ENCODE results near the gene IFIT2. TPM values are rescaled to one million over a fixed set of nuclear protein-coding genes. Genes with fewer than 3 reads are reported as not detected.
A peak's percentile ranks its signal among the peaks of the same experiment; 100 is the strongest.

The IFIT2 gene
- total RNA-seq, 3 donors from 2014 or later (not counting 1 experiment from before 2014, with no cell fraction given) = 21.8 to 103 (median 34.9) TPM

GRCh38 chr10:89294721-89295239, 7.1 kb upstream of the IFIT2 start:
- DNase-seq (no peak), ATAC-seq (no peak)
- no peak overlapping the region for H3K27ac Mint-ChIP-seq
- no peak overlapping the region for H3K27ac ChIP-seq (ENCODE audit: low read length)
- no peaks in the 10 kb centered on the region for H3K9me3 ChIP-seq (ENCODE audit: control insufficient read depth, insufficient read depth, low read length)
- H3K36me3 Mint-ChIP-seq = no peaks in the 10 kb centered on the region
- TF ChIP-seq CTCF (IDR thresholded peaks at IDR 0.05) = no peak
- H3K4me1 Mint-ChIP-seq = peaks cover 22 to 25% of the 10 kb centered on the region in 2 donors
- peaks cover 15% of the 10 kb centered on the region for H3K4me1 ChIP-seq (ENCODE audit: control insufficient read depth, insufficient read depth, low read length)
- H3K4me3 Mint-ChIP-seq = no peak overlapping the region
- 88% methylated on average over 3 of the region's 3 CpGs for WGBS (ENCODE audit: insufficient coverage)
- peaks cover 0 to 2% of the 10 kb centered on the region in 2 donors for H3K27me3 Mint-ChIP-seq (ENCODE audit: low read depth in 2 of 2)
- H3K36me3 ChIP-seq (ENCODE audit: control insufficient read depth, insufficient read depth, low read length) = no peaks in the 10 kb centered on the region
- no peaks in the 10 kb centered on the region for H3K27me3 ChIP-seq (ENCODE audit: control insufficient read depth, insufficient read depth, low read length)
- peaks cover 0 to 4% of the 10 kb centered on the region in 2 donors for H3K9me3 Mint-ChIP-seq
- intact Hi-C loops (cut with micrococcal nuclease) = no loop called here
- no peak overlapping the region for H3K4me3 ChIP-seq (ENCODE audit: low read length)

- DNase-seq (no peak), ATAC-seq (peak; percentile 46 to 73 (median 53))
- TF ChIP-seq CTCF (IDR thresholded peaks at IDR 0.05) = no peak
- peaks cover 16% of the 10 kb centered on the region for H3K4me1 ChIP-seq (ENCODE audit: control insufficient read depth, insufficient read depth, low read length)
- no peaks in the 10 kb centered on the region for H3K9me3 ChIP-seq (ENCODE audit: control insufficient read depth, insufficient read depth, low read length)
- H3K4me1 Mint-ChIP-seq = peaks cover 22 to 25% of the 10 kb centered on the region in 2 donors
- no peaks in the 10 kb centered on the region for H3K36me3 ChIP-seq (ENCODE audit: control insufficient read depth, insufficient read depth, low read length)
- no peaks in the 10 kb centered on the region for H3K36me3 Mint-ChIP-seq
- no peak overlapping the region for H3K4me3 ChIP-seq (ENCODE audit: low read length)
- intact Hi-C loops (cut with micrococcal nuclease) = no loop called here
- H3K27ac ChIP-seq (ENCODE audit: low read length) = no peak overlapping the region
- H3K27ac Mint-ChIP-seq = peak overlapping the region in 1 of 2 donors; percentile 37
- H3K27me3 ChIP-seq (ENCODE audit: control insufficient read depth, insufficient read depth, low read length) = no peaks in the 10 kb centered on the region
- no CpG with 5 or more reads among the region's 1 CpG for WGBS (ENCODE audit: insufficient coverage)
- H3K9me3 Mint-ChIP-seq = peaks cover 0 to 4% of the 10 kb centered on the region in 2 donors
- no peak overlapping the region for H3K4me3 Mint-ChIP-seq
- H3K27me3 Mint-ChIP-seq (ENCODE audit: low read depth in 2 of 2) = peaks cover 0 to 2% of the 10 kb centered on the region in 2 donors
Observed at GRCh38 chr10:89295597-89295996, 6.2 kb upstream of the IFIT2 start.

GRCh38 chr10:89296220-89296648, 5.6 kb upstream of the IFIT2 start:
- no peak for DNase-seq
- Mint-ChIP-seq H3K27me3 (ENCODE audit: low read depth in 2 of 2) (peaks cover 0 to 2% of the 10 kb centered on the region in 2 donors), H3K4me1 (peaks cover 28 to 31% of the 10 kb centered on the region in 2 donors), H3K36me3 (no peaks in the 10 kb centered on the region), H3K27ac (peak overlapping the region in 1 of 2 donors; percentile 37), H3K9me3 (peaks cover 0 to 4% of the 10 kb centered on the region in 2 donors), H3K4me3 (no peak overlapping the region)
- Histone ChIP-seq H3K36me3 (ENCODE audit: control insufficient read depth, insufficient read depth, low read length) (no peaks in the 10 kb centered on the region), H3K27ac (ENCODE audit: low read length) (no peak overlapping the region), H3K9me3 (ENCODE audit: control insufficient read depth, insufficient read depth, low read length) (no peaks in the 10 kb centered on the region), H3K4me1 (ENCODE audit: control insufficient read depth, insufficient read depth, low read length) (peaks cover 22% of the 10 kb centered on the region), H3K27me3 (ENCODE audit: control insufficient read depth, insufficient read depth, low read length) (no peaks in the 10 kb centered on the region), H3K4me3 (ENCODE audit: low read length) (no peak overlapping the region)
- ATAC-seq = no peak
- WGBS (ENCODE audit: insufficient coverage) = 83% methylated on average over 5 of the region's 5 CpGs
- TF ChIP-seq CTCF (IDR thresholded peaks at IDR 0.05) = no peak
- intact Hi-C loops (cut with micrococcal nuclease) = no loop called here

- peaks cover 0 to 2% of the 10 kb centered on the region in 2 donors for H3K27me3 Mint-ChIP-seq (ENCODE audit: low read depth in 2 of 2)
- H3K4me3 Mint-ChIP-seq = no peak overlapping the region
- no peak for ATAC-seq
- H3K36me3 Mint-ChIP-seq = no peaks in the 10 kb centered on the region
- DNase-seq = no peak
- Histone ChIP-seq H3K4me1 (ENCODE audit: control insufficient read depth, insufficient read depth, low read length) (peaks cover 23% of the 10 kb centered on the region), H3K4me3 (ENCODE audit: low read length) (no peak overlapping the region), H3K27me3 (ENCODE audit: control insufficient read depth, insufficient read depth, low read length) (no peaks in the 10 kb centered on the region), H3K9me3 (ENCODE audit: control insufficient read depth, insufficient read depth, low read length) (no peaks in the 10 kb centered on the region), H3K27ac (ENCODE audit: low read length) (no peak overlapping the region), H3K36me3 (ENCODE audit: control insufficient read depth, insufficient read depth, low read length) (no peaks in the 10 kb centered on the region)
- no peak for TF ChIP-seq CTCF (IDR thresholded peaks at IDR 0.05)
- peak overlapping the region; percentile 30 to 75 for H3K27ac Mint-ChIP-seq
- 100% methylated on average over 4 of the region's 4 CpGs for WGBS (ENCODE audit: insufficient coverage)
- peaks cover 0 to 4% of the 10 kb centered on the region in 2 donors for H3K9me3 Mint-ChIP-seq
- peaks cover 36 to 42% of the 10 kb centered on the region in 2 donors for H3K4me1 Mint-ChIP-seq
- intact Hi-C loops (cut with micrococcal nuclease) = no loop called here
Observed at GRCh38 chr10:89297356-89297755, 4.5 kb upstream of the IFIT2 start.

Measured in natural killer cell (primary cell).